HepG2 (cell line): ENCODE data around the gene PCP4L1. TPM values are rescaled to one million over a fixed set of nuclear protein-coding genes. Genes with fewer than 3 reads are reported as not detected.

Experiments
- ATAC-seq: fragments of 200-7000 bp; cut with Tn5 transposase; 3 replicates; pipeline ENCODE4 v1.9.1; 2020; ENCODE audit warnings: mild to moderate bottlenecking, moderate library complexity
- BruUV-seq: library from RNA; stranded (reverse); fragments of 400-500 nt; replicated peaks from 2 replicates; lab custom pipeline; 2021; lab: Mats Ljungman, UMichigan
- CTCF ChIA-PET: fragments of 300-600 bp; formaldehyde crosslinking; extraction: SDS; loops from one replicate; lab custom pipeline; 2021; ENCODE audit warnings: low total read pairs, inconsistent platforms, low intra/inter-chr PET ratio; lab: Yijun Ruan, JAX
- POLR2A ChIA-PET: fragments of 350-600 bp; sonication (Branson Sonifier 250); formaldehyde crosslinking; loops from one replicate; lab custom pipeline; 2020; ENCODE audit warnings: antibody characterized with exemption, inconsistent platforms; lab: Yijun Ruan, JAX
- DNase-seq: peaks from one replicate; pipeline ENCODE4 v3.0.0-alpha.2; 2015; ENCODE audit warnings: low spot score
- FAIRE-seq: peaks from 3 replicates; lab custom pipeline; 2011; peaks lifted over from hg19 to GRCh38; lab: Jason Lieb, UNC
- H2AFZ ChIP-seq: one replicate; pipeline ENCODE4 v1.6.1; 2011; ENCODE audit warnings: low read length, inconsistent platforms
- H3K27ac ChIP-seq: fragments of 300-600 bp; 3 replicates; pipeline ENCODE4 v1.8.0; 2011; ENCODE audit warnings: mixed run types, mild to moderate bottlenecking, mixed read lengths, low read length, inconsistent platforms; ENCODE audit not compliant: insufficient read depth; ENCODE audit errors: extremely low read length
- H3K27me3 ChIP-seq, 2 experiments: fragments of 200-600 bp in 1 of 2; 2 replicates in 1 of 2; 3 replicates in 1 of 2; pipeline versions ENCODE4 v1.6.0 to v1.8.0; 2011; ENCODE audit warnings: low read length in 2 of 2, mild to moderate bottlenecking in 2 of 2, moderate library complexity in 2 of 2, inconsistent platforms in 1 of 2; ENCODE audit not compliant: insufficient read depth in 2 of 2, control insufficient read depth in 1 of 2
- H3K36me3 ChIP-seq, 2 experiments: fragments of 200-600 bp in 1 of 2; replicated peaks in 1 of 2; 2 replicates in 1 of 2; 3 replicates in 1 of 2; pipeline versions ENCODE4 v1.5.1 to v1.8.0; 2011; ENCODE audit warnings: low read length in 2 of 2, inconsistent platforms in 1 of 2; ENCODE audit not compliant: insufficient read depth in 2 of 2, control insufficient read depth in 1 of 2
- H3K4me1 ChIP-seq: 2 replicates; pipeline ENCODE4 v1.5.1; 2012; ENCODE audit warnings: low read length, inconsistent platforms; ENCODE audit not compliant: insufficient read depth
- H3K4me2 ChIP-seq: 2 replicates; pipeline ENCODE4 v1.6.0; 2011; ENCODE audit warnings: low read depth, low read length, inconsistent platforms
- H3K4me3 ChIP-seq, 3 experiments: fragments of 200-600 bp in 1 of 3; sonication (generic), shearing (Covaris generic) in 1 of 3; replicated peaks in 1 of 3; 2 replicates each; pipeline ENCODE4 v1.5.1; 2011 to 2016; ENCODE audit warnings: low read length in 3 of 3, inconsistent platforms in 2 of 3, low read depth in 2 of 3, mild to moderate bottlenecking in 2 of 3, control low read depth in 1 of 3, mixed read lengths in 1 of 3; ENCODE audit not compliant: insufficient read depth in 1 of 3
- H3K79me2 ChIP-seq: one replicate; pipeline ENCODE4 v1.6.1; 2011; ENCODE audit warnings: low read length, inconsistent platforms; ENCODE audit not compliant: insufficient read depth
- H3K9ac ChIP-seq: 2 replicates; pipeline ENCODE4 v1.6.0; 2011; ENCODE audit warnings: mild to moderate bottlenecking, low read depth, low read length, inconsistent platforms; ENCODE audit not compliant: insufficient read depth
- H3K9me3 ChIP-seq: 2 replicates; pipeline ENCODE4 v1.5.1; 2012; ENCODE audit warnings: mild to moderate bottlenecking, low read length
- H4K20me1 ChIP-seq: 2 replicates; pipeline ENCODE4 v1.6.0; 2011; ENCODE audit warnings: inconsistent platforms, mild to moderate bottlenecking, low read length, moderate library complexity; ENCODE audit not compliant: insufficient read depth
- CENPX ChIP-seq: sonication (generic); formaldehyde crosslinking; IDR thresholded peaks from 2 replicates; pipeline ENCODE4 v1.9.0; 2021; ENCODE audit warnings: mild to moderate bottlenecking, missing genetic modification reagents, moderate library complexity
- GTF3A ChIP-seq: sonication (generic); formaldehyde crosslinking; conservative IDR thresholded peaks from 2 replicates; pipeline ENCODE4 v1.4.0; 2020; ENCODE audit warnings: mild to moderate bottlenecking, missing genetic modification reagents
- HNF4A ChIP-seq: sonication (generic); formaldehyde crosslinking; IDR thresholded peaks from 2 replicates; pipeline ENCODE4 v1.4.0; 2020; ENCODE audit warnings: missing genetic modification reagents
- HNF4G ChIP-seq, 2 experiments: sonication (generic) in 1 of 2; formaldehyde crosslinking in 1 of 2; IDR thresholded peaks; 2 replicates each; pipeline versions ENCODE4 v1.4.0 to v1.6.1; 2011 to 2020; ENCODE audit warnings: borderline replicate concordance in 2 of 2, low read depth in 2 of 2, mild to moderate bottlenecking in 2 of 2, low read length in 1 of 2, missing genetic modification reagents in 1 of 2, moderate library complexity in 1 of 2
- HOXD1 ChIP-seq: sonication (generic); formaldehyde crosslinking; IDR thresholded peaks from 2 replicates; pipeline ENCODE4 v1.5.0; 2020; ENCODE audit warnings: missing genetic modification reagents
- JUN ChIP-seq: sonication (generic); formaldehyde crosslinking; IDR thresholded peaks from 2 replicates; pipeline ENCODE4 v1.4.0; 2020; ENCODE audit warnings: mild to moderate bottlenecking, missing genetic modification reagents
- LCORL ChIP-seq, 2 experiments: fragments of 450-650 bp in 1 of 2; sonication (generic) in 1 of 2; formaldehyde crosslinking in 1 of 2; IDR thresholded peaks; 2 replicates each; pipeline versions ENCODE4 v1.5.0 to v1.6.1; 2017 to 2020; ENCODE audit warnings: antibody characterized with exemption in 1 of 2, missing genetic modification reagents in 1 of 2
- MEF2D ChIP-seq: sonication (generic); formaldehyde crosslinking; IDR thresholded peaks from 2 replicates; pipeline ENCODE4 v1.5.1; 2020; ENCODE audit warnings: mild to moderate bottlenecking, missing genetic modification reagents
- PAF1 ChIP-seq: IDR thresholded peaks from 2 replicates; pipeline ENCODE4 v1.6.1; 2016; ENCODE audit warnings: missing genetic modification reagents, missing compliant biosample characterization
- RARG ChIP-seq: sonication (generic); formaldehyde crosslinking; IDR thresholded peaks from 2 replicates; pipeline ENCODE4 v1.4.0; 2020; ENCODE audit warnings: low read depth, mild to moderate bottlenecking, missing genetic modification reagents
- REPIN1 ChIP-seq: sonication (generic); formaldehyde crosslinking; IDR thresholded peaks from 2 replicates; pipeline ENCODE4 v1.8.0; 2022; ENCODE audit warnings: missing genetic modification reagents, low read depth, mild to moderate bottlenecking, borderline replicate concordance
- RXRB ChIP-seq: IDR thresholded peaks from 2 replicates; pipeline ENCODE4 v1.6.1; 2016; ENCODE audit warnings: borderline replicate concordance, missing genetic modification reagents, missing compliant biosample characterization
- SP1 ChIP-seq, 2 experiments: fragments of 450-650 bp in 1 of 2; sonication (generic) in 1 of 2; formaldehyde crosslinking in 1 of 2; IDR thresholded peaks; 2 replicates each; pipeline versions ENCODE4 v1.4.0 to v1.6.1; 2016 to 2020; ENCODE audit warnings: missing genetic modification reagents in 1 of 2
- ZFP36 ChIP-seq: fragments of 150-350 bp; IDR thresholded peaks from 2 replicates; pipeline ENCODE4 v1.6.1; 2018; ENCODE audit warnings: borderline replicate concordance, low read length, low read depth; ENCODE audit not compliant: partially characterized antibody
- ZNF605 ChIP-seq: sonication (generic); formaldehyde crosslinking; IDR thresholded peaks from 2 replicates; pipeline ENCODE4 v1.8.0; 2022; ENCODE audit warnings: mild to moderate bottlenecking, missing genetic modification reagents
- ZNF777 ChIP-seq: sonication (generic); formaldehyde crosslinking; IDR thresholded peaks from 2 replicates; pipeline ENCODE4 v1.4.0; 2020; ENCODE audit warnings: missing genetic modification reagents
- WGBS: methylation state at CpG from one replicate; pipeline ENCODE4 v1.1.6; 2017; ENCODE audit warnings: low lambda C conversion rate; 5-methylcytosine and 5-hydroxymethylcytosine counted together
- in situ Hi-C: cut with HindIII; loops from 2 replicates; pipeline ENCODE4 v1.10.0; 2017; ENCODE audit warnings: low pct_unique_long_range_greater_than_20kb; ENCODE audit not compliant: extremely low pct_ligation_motif_present
- intact Hi-C: fragments of 100-400 bp; cut with micrococcal nuclease; formaldehyde crosslinking; loops from one replicate; pipeline ENCODE4 v1.10.0; 2022; ENCODE audit not compliant: unreplicated experiment
- polyA plus RNA-seq, 8 experiments: library from polyadenylated mRNA; depleted of rRNA in 3 of 8; stranded (reverse) in 7 of 8; unstranded in 1 of 8; fragments of >200 nt; fragmentation: Illumina TruSeq in 4 of 8; extraction: Trizol in 4 of 8; gene quantifications; 2 replicates each; pipeline versions ENCODE4 v1.2.1 to v1.2.3, GENCODE V29; 2011 to 2016; ENCODE audit warnings: low read depth in 4 of 8, missing spikeins in 1 of 8, mixed read lengths in 1 of 8; ENCODE audit not compliant: insufficient read depth in 1 of 8
- total RNA-seq, 5 experiments: library from RNA; depleted of rRNA; stranded (reverse); fragments of >200 nt; fragmentation: Illumina TruSeq; extraction: Trizol; gene quantifications; 2 replicates each; pipeline ENCODE4 v1.2.3, GENCODE V29; 2016; ENCODE audit warnings: low read depth in 1 of 5
- TF ChIP-seq, protein P1 (sequence below): sonication (generic); formaldehyde crosslinking; IDR thresholded peaks from 2 replicates; pipeline ENCODE4 v1.8.0; 2022; ENCODE audit warnings: mild to moderate bottlenecking, missing genetic modification reagents, moderate library complexity
- TF ChIP-seq, protein P2 (sequence below): sonication (generic); formaldehyde crosslinking; IDR thresholded peaks from 2 replicates; pipeline ENCODE4 v1.4.0; 2020; ENCODE audit warnings: mild to moderate bottlenecking, missing genetic modification reagents
- TF ChIP-seq, protein P3 (sequence below): sonication (generic); formaldehyde crosslinking; IDR thresholded peaks from 2 replicates; pipeline ENCODE4 v1.4.0; 2020; ENCODE audit warnings: missing genetic modification reagents

PCP4L1 gene
- total and polyA plus RNA-seq, 2 of the 13 experiments (the other 11 are each of a cell fraction or from before 2014, with no cell fraction given): 0.28 TPM; not detected in 1

DNA sequence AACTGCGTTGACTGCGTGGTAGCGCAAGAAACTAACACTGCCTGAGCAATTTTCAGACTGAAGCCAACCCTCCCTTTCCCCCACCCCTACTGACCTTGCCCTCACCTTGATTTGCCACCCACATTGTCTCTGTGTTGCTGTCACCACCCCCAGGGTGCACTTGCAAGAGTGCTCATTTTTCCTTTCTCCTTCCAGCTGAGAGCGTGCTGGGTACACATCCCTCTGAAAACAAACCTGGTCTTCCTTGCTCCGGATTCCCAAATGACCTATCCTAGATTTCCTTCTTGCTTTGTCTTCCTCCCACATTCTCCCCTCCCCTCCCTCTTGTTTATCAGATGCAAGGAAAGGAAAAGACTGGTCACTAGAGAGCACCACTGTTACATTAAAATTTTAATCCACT lies 27.0 kb downstream of the PCP4L1 start (continued):
- TF ChIP-seq, protein P1, sequence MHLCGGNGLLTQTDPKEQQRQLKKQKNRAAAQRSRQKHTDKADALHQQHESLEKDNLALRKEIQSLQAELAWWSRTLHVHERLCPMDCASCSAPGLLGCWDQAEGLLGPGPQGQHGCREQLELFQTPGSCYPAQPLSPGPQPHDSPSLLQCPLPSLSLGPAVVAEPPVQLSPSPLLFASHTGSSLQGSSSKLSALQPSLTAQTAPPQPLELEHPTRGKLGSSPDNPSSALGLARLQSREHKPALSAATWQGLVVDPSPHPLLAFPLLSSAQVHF (CRISPR knock-in tag): no peak
- TF ChIP-seq HOXD1: no peak
- no peak for TF ChIP-seq PAF1
- TF ChIP-seq ZNF605 (CRISPR knock-in tag): no peak
- TF ChIP-seq JUN (CRISPR knock-in tag): no peak
- TF ChIP-seq, protein P2, sequence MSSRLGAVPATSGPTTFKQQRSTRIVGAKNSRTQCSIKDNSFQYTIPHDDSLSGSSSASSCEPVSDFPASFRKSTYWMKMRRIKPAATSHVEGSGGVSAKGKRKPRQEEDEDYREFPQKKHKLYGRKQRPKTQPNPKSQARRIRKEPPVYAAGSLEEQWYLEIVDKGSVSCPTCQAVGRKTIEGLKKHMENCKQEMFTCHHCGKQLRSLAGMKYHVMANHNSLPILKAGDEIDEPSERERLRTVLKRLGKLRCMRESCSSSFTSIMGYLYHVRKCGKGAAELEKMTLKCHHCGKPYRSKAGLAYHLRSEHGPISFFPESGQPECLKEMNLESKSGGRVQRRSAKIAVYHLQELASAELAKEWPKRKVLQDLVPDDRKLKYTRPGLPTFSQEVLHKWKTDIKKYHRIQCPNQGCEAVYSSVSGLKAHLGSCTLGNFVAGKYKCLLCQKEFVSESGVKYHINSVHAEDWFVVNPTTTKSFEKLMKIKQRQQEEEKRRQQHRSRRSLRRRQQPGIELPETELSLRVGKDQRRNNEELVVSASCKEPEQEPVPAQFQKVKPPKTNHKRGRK (CRISPR knock-in tag): no peak
- no peak for TF ChIP-seq SP1 (IDR thresholded peaks at IDR 0.05)
- no peak for TF ChIP-seq SP1 (CRISPR knock-in tag; IDR thresholded peaks at IDR 0.05)
- no peak for TF ChIP-seq ZFP36
- no peak for TF ChIP-seq RXRB (CRISPR knock-in tag)
- no peak for TF ChIP-seq ZNF777 (CRISPR knock-in tag)
- TF ChIP-seq MEF2D: no peak

DNA sequence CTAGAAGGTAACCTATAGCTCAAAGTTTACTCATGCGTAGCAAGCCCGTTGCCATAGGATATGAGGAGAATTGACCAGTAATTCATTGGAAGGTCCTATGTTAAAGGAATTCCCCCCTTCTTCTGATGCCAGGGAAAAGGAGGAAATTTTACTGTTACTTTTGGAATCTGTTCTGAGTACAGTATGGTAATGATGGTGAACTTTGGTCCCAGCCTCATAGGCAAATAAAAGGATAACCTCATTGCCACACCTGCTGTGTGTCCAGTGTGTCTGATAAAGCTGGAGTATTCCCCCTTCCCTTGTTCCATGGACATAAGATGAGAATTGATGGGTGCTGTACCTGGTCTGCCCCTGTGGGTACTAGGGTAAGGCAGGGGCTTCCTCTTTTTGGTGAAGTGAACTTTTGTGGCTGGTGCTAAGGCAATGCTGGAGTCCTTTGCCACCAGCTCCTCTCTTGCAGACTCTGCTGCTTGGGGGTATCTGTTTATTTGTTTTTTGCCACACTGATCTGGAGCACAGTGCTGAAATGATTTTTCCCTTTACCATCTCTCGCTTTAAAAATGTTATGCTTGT lies 29.0 kb downstream of the PCP4L1 start:
- FAIRE-seq (no peak), DNase-seq (peak; percentile 57), ATAC-seq (peak; percentile 85)
- Histone ChIP-seq H2AFZ (no peak overlapping the region), H3K4me2 (peak overlapping the region; percentile 9; the same call in 1 of the 2 replicates), H3K27ac (no peak overlapping the region), H3K79me2 (no peaks in the 10 kb centered on the region), H3K4me3 (no peak overlapping the region), H3K4me1 (peaks cover 32% of the 10 kb centered on the region), H4K20me1 (no peaks in the 10 kb centered on the region), H3K36me3 (no peaks in the 10 kb centered on the region), H3K27me3 (no peaks in the 10 kb centered on the region; a peak in 1 of 5 replicates), H3K9me3 (no peaks in the 10 kb centered on the region), H3K9ac (no peak overlapping the region)
- CTCF ChIA-PET: interaction anchor here (0.9 to 1.1 kb wide), 2 partner anchors 16 to 57 kb away, joined by 3 read pairs; no protein-coding TSS in a partner anchor
- 6% methylated on average over 3 of the region's 3 CpGs for WGBS
- BruUV-seq: no TSS peak
- in situ Hi-C loops: no loop called here
- POLR2A ChIA-PET: interaction anchor here (0.9 to 1.6 kb wide), 8 partner anchors 18 to 89 kb away, joined by 3 to 9 read pairs (median 4); partner anchors contain the start of genes ADAMTS4, APOA2, NDUFS2 and SDHC
- intact Hi-C loops: no loop called here
- TF ChIP-seq, protein P3, sequence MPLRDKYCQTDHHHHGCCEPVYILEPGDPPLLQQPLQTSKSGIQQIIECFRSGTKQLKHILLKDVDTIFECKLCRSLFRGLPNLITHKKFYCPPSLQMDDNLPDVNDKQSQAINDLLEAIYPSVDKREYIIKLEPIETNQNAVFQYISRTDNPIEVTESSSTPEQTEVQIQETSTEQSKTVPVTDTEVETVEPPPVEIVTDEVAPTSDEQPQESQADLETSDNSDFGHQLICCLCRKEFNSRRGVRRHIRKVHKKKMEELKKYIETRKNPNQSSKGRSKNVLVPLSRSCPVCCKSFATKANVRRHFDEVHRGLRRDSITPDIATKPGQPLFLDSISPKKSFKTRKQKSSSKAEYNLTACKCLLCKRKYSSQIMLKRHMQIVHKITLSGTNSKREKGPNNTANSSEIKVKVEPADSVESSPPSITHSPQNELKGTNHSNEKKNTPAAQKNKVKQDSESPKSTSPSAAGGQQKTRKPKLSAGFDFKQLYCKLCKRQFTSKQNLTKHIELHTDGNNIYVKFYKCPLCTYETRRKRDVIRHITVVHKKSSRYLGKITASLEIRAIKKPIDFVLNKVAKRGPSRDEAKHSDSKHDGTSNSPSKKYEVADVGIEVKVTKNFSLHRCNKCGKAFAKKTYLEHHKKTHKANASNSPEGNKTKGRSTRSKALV (CRISPR knock-in tag): no peak
- 0 out of 2 replicates have a peak, but pooled peaks have one; percentile 75 for TF ChIP-seq REPIN1
- no peak for TF ChIP-seq GTF3A (CRISPR knock-in tag)
- TF ChIP-seq CENPX (CRISPR knock-in tag): no peak
- TF ChIP-seq HNF4G (IDR thresholded peaks at IDR 0.05; ENCODE audit: borderline replicate concordance, low read depth, low read length): no peak
- peak; percentile 46; the same call in 1 of the 2 replicates for TF ChIP-seq HNF4G (CRISPR knock-in tag; IDR thresholded peaks at IDR 0.05; ENCODE audit: borderline replicate concordance, low read depth)
- TF ChIP-seq LCORL (IDR thresholded peaks at IDR 0.05): no peak
- no peak for TF ChIP-seq LCORL (CRISPR knock-in tag; IDR thresholded peaks at IDR 0.05)
- no peak for TF ChIP-seq RARG
- peak; percentile 70 for TF ChIP-seq HNF4A
